Loucy (cell line): ENCODE measurements around the gene UQCRC1.

Experiments used
- H2AFZ ChIP-seq: fragments of 200-600 bp; sonication (generic); 2 replicates; pipeline ENCODE4 v1.6.0; 2016; ENCODE audit warnings: antibody characterized with exemption, mild to moderate bottlenecking, low read length, moderate library complexity
- H3F3A ChIP-seq: fragments of 200-600 bp; 2 replicates; pipeline ENCODE4 v1.6.0; 2016; ENCODE audit warnings: antibody characterized with exemption, low read depth, mild to moderate bottlenecking
- H3K27me3 ChIP-seq: fragments of 200-600 bp; sonication (generic); 2 replicates; pipeline ENCODE4 v1.6.1; 2014; ENCODE audit warnings: low read length, mild to moderate bottlenecking; ENCODE audit not compliant: insufficient read depth, poor library complexity, severe bottlenecking
- H3K36me3 ChIP-seq: fragments of 200-600 bp; sonication (generic); 2 replicates; pipeline ENCODE4 v1.6.1; 2016; ENCODE audit warnings: low read length; ENCODE audit not compliant: insufficient read depth
- H3K4me1 ChIP-seq: fragments of 200-600 bp; sonication (generic); 2 replicates; pipeline ENCODE4 v1.5.1; 2014; ENCODE audit warnings: low read length, mild to moderate bottlenecking; ENCODE audit not compliant: insufficient read depth, poor library complexity, severe bottlenecking
- H3K4me2 ChIP-seq: fragments of 200-600 bp; sonication (generic); 2 replicates; pipeline ENCODE4 v1.6.0; 2014; ENCODE audit warnings: antibody characterized with exemption, low read length, low read depth, mild to moderate bottlenecking; ENCODE audit not compliant: poor library complexity, severe bottlenecking
- H3K4me3 ChIP-seq: fragments of 200-600 bp; sonication (generic); 2 replicates; pipeline ENCODE4 v1.5.1; 2014; ENCODE audit warnings: low read length, mild to moderate bottlenecking, mixed read lengths; ENCODE audit not compliant: poor library complexity, severe bottlenecking
- H3K79me2 ChIP-seq: fragments of 200-600 bp; sonication (generic); 2 replicates; pipeline ENCODE4 v1.6.1; 2014; ENCODE audit warnings: low read length; ENCODE audit not compliant: insufficient read depth
- H3K9ac ChIP-seq: fragments of 200-600 bp; sonication (generic); 2 replicates; pipeline ENCODE4 v1.6.0; 2014; ENCODE audit warnings: mild to moderate bottlenecking, low read depth, low read length, moderate library complexity; ENCODE audit not compliant: poor library complexity, severe bottlenecking
- H3K9me2 ChIP-seq: fragments of 200-600 bp; sonication (generic); replicated peaks from 2 replicates; pipeline ENCODE4 v1.6.1; 2016; ENCODE audit warnings: low read depth, low read length, mixed read lengths
- H3K9me3 ChIP-seq: fragments of 200-600 bp; sonication (generic); 2 replicates; pipeline ENCODE4 v1.6.1; 2014; ENCODE audit warnings: mild to moderate bottlenecking, antibody characterized with exemption, low read length, low read depth; ENCODE audit not compliant: insufficient read depth
- H4K20me1 ChIP-seq: fragments of 200-600 bp; sonication (generic); 2 replicates; pipeline ENCODE4 v1.6.0; 2014; ENCODE audit warnings: antibody characterized with exemption, low read length, mild to moderate bottlenecking; ENCODE audit not compliant: insufficient read depth, poor library complexity, severe bottlenecking
- CTCF ChIP-seq: fragments of 200-600 bp; sonication (generic); conservative IDR thresholded peaks from 2 replicates; pipeline ENCODE4 v1.5.1; 2014; ENCODE audit warnings: mild to moderate bottlenecking, antibody characterized with exemption, low read length
- EZH2phosphoT487 ChIP-seq: fragments of 200-600 bp; IDR thresholded peaks from 2 replicates; pipeline ENCODE4 v1.6.1; 2018; ENCODE audit warnings: antibody characterized with exemption, mild to moderate bottlenecking, moderate library complexity, borderline replicate concordance

Gene UQCRC1

GRCh38 chr3:48607519-48607918 is 1.9 kb downstream of the UQCRC1 start:
- Histone ChIP-seq H3K79me2 (peaks cover 45% of the 10 kb centered on the region), H3K4me2 (peak overlapping the region; percentile 98), H3K4me3 (no peak overlapping the region), H2AFZ (no peak overlapping the region), H4K20me1 (peaks cover 8% of the 10 kb centered on the region), H3K4me1 (peaks cover 19% of the 10 kb centered on the region), H3F3A (no peaks in the 10 kb centered on the region), H3K27me3 (no peaks in the 10 kb centered on the region), H3K9me3 (no peaks in the 10 kb centered on the region), H3K9me2 (no peaks in the 10 kb centered on the region), H3K9ac (peak overlapping the region; percentile 96), H3K36me3 (peaks cover 38% of the 10 kb centered on the region; the same call in 1 of the 2 replicates)
- no peak for TF ChIP-seq CTCF
- TF ChIP-seq EZH2phosphoT487 = no peak

GRCh38 chr3:48601622-48601994 is 7.8 kb downstream of the UQCRC1 start:
- H3K36me3 ChIP-seq = peaks cover 80% of the 10 kb centered on the region; the same call in 1 of the 2 replicates
- H3K27me3 ChIP-seq = no peaks in the 10 kb centered on the region
- no peaks in the 10 kb centered on the region for H3F3A ChIP-seq
- H3K4me3 ChIP-seq = no peak overlapping the region
- H2AFZ ChIP-seq = no peak overlapping the region
- H4K20me1 ChIP-seq = no peaks in the 10 kb centered on the region
- TF ChIP-seq EZH2phosphoT487 = no peak
- no peak for TF ChIP-seq CTCF
- no peaks in the 10 kb centered on the region for H3K9me3 ChIP-seq
- peaks cover 6% of the 10 kb centered on the region for H3K4me1 ChIP-seq
- no peak overlapping the region for H3K9ac ChIP-seq
- peaks cover 11% of the 10 kb centered on the region; the same call in 1 of the 2 replicates for H3K79me2 ChIP-seq
- no peaks in the 10 kb centered on the region for H3K9me2 ChIP-seq
- no peak overlapping the region for H3K4me2 ChIP-seq

GRCh38 chr3:48600711-48601621 is 8.5 kb downstream of the UQCRC1 start:
- no peak overlapping the region for H3K9ac ChIP-seq
- H3K9me3 ChIP-seq = no peaks in the 10 kb centered on the region
- no peak overlapping the region for H2AFZ ChIP-seq
- H3F3A ChIP-seq = no peaks in the 10 kb centered on the region
- no peak overlapping the region for H3K4me2 ChIP-seq
- TF ChIP-seq EZH2phosphoT487 (no peak), CTCF (no peak)
- H4K20me1 ChIP-seq = no peaks in the 10 kb centered on the region
- no peak overlapping the region for H3K4me3 ChIP-seq
- H3K36me3 ChIP-seq = peaks cover 77% of the 10 kb centered on the region; the same call in 1 of the 2 replicates
- no peaks in the 10 kb centered on the region for H3K27me3 ChIP-seq
- H3K4me1 ChIP-seq = peaks cover 2% of the 10 kb centered on the region
- H3K9me2 ChIP-seq = no peaks in the 10 kb centered on the region
- H3K79me2 ChIP-seq = peaks cover 8% of the 10 kb centered on the region; the same call in 1 of the 2 replicates
